ENCODE results near the gene DOCK2.

DOCK2 gene

DNA sequence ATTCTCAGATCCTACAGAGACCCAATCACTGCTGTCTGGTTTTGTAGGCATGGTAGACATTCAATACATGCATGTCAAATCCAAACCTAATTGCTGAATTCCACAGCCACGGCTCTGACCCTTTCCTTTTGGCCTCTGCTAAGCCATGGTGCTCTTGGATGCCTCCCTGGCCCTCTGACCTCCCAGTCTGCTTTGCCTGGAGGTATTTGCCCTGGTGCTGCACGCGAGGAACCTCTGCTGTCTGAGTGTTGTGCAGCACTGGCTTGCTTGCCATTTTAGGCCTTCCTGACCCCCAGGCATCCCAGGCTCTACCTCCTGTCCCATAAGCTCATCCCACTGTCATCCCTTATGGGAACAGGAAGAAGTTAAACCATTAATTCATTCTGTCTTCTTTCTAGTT, 60.9 kb downstream of the DOCK2 start:
- H3K4me3 ChIP-seq (ENCODE audit: low read depth, low read length): no peak overlapping the region
- TF ChIP-seq, protein P1, sequence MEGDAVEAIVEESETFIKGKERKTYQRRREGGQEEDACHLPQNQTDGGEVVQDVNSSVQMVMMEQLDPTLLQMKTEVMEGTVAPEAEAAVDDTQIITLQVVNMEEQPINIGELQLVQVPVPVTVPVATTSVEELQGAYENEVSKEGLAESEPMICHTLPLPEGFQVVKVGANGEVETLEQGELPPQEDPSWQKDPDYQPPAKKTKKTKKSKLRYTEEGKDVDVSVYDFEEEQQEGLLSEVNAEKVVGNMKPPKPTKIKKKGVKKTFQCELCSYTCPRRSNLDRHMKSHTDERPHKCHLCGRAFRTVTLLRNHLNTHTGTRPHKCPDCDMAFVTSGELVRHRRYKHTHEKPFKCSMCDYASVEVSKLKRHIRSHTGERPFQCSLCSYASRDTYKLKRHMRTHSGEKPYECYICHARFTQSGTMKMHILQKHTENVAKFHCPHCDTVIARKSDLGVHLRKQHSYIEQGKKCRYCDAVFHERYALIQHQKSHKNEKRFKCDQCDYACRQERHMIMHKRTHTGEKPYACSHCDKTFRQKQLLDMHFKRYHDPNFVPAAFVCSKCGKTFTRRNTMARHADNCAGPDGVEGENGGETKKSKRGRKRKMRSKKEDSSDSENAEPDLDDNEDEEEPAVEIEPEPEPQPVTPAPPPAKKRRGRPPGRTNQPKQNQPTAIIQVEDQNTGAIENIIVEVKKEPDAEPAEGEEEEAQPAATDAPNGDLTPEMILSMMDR (IDR thresholded peaks at IDR 0.05; ENCODE audit: low read depth, low read length): no peak

GRCh38 chr5:169700611-169701010, 63.5 kb downstream of the DOCK2 start:
- no peak overlapping the region for H3K4me3 ChIP-seq (ENCODE audit: low read depth, low read length)
- TF ChIP-seq, protein P1 (IDR thresholded peaks at IDR 0.05; ENCODE audit: low read depth, low read length): no peak

DNA sequence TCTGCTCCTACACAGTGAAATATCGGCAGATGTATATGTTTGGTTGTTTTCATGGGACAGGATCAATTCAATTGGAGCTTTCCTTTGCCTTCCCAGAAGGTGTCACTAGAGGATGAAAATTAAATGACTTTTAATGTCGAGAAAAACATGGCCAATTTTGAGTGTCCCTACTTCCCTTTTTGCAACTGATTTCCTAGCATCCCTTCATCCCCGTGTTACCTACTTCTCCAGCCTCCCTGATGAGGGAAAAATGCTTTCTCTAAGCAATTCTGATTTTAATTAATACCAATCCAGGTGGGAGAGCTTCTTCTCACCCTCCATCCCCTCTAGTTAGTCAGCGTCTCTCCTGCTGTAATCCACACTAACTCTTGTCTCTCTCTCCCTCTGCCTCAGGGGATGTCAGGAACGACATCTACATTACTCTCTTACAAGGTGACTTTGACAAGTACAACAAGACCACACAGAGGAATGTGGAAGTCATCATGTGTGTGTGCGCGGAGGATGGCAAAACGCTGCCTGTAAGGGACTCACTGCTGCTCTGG, 64.9 kb downstream of the DOCK2 start:
- TF ChIP-seq, protein P1 (IDR thresholded peaks at IDR 0.05; ENCODE audit: low read depth, low read length): 0 out of 2 replicates have a peak, but pooled peaks have one; percentile 27
- H3K4me3 ChIP-seq (ENCODE audit: low read depth, low read length): no peak overlapping the region

- H3K4me3 ChIP-seq (ENCODE audit: low read depth, low read length): no peak overlapping the region
- TF ChIP-seq, protein P1 (IDR thresholded peaks at IDR 0.05; ENCODE audit: low read depth, low read length): no peak
Observed at GRCh38 chr5:169702693-169703481, 65.8 kb downstream of the DOCK2 start.

GRCh38 chr5:169703813-169704212, 66.7 kb downstream of the DOCK2 start:
- TF ChIP-seq, protein P1 (IDR thresholded peaks at IDR 0.05; ENCODE audit: low read depth, low read length): no peak
- no peak overlapping the region for H3K4me3 ChIP-seq (ENCODE audit: low read depth, low read length)

DNA sequence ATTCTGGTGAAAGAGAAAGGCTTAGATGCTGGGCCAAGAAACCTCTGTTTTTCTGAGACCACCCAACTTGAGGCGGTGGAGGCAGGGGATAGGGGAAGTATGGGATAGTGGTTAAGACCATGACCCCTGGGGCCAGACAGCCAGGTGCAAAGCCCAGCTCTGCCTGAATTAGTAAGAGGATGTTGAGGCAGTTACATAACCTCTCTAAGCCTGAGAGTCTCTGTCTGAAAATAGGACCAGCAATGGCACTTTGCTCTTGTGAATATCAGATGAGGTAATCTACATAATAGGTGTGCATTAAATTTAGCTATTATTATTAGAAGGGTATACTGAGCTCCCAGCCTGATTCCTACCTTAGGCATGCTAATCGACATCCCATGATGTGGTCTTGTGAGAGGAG, 68.2 kb downstream of the DOCK2 start:
- H3K4me3 ChIP-seq (ENCODE audit: low read depth, low read length): no peak overlapping the region
- TF ChIP-seq, protein P1 (IDR thresholded peaks at IDR 0.05; ENCODE audit: low read depth, low read length): no peak

GRCh38 chr5:169706071-169706470, 69.0 kb downstream of the DOCK2 start:
- H3K4me3 ChIP-seq (ENCODE audit: low read depth, low read length): no peak overlapping the region
- TF ChIP-seq, protein P1 (IDR thresholded peaks at IDR 0.05; ENCODE audit: low read depth, low read length): no peak
